Urinary bladder (tissue), 4 donors: ENCODE data around the gene SPEG. TPM values are rescaled to one million over a fixed set of nuclear protein-coding genes. Genes with fewer than 3 reads are reported as not detected.

Experiments
- DNase-seq: peaks from one replicate; pipeline ENCODE4 v3.0.0-alpha.2; 2015; ENCODE audit errors: extremely low spot score
- H3K27ac ChIP-seq: one replicate; pipeline ENCODE4 v1.5.1; 2013; ENCODE audit warnings: low read depth, mild to moderate bottlenecking, moderate library complexity
- H3K36me3 ChIP-seq: one replicate; pipeline ENCODE4 v1.6.1; 2013; ENCODE audit warnings: mild to moderate bottlenecking, moderate library complexity; ENCODE audit not compliant: insufficient read depth
- H3K4me1 ChIP-seq: one replicate; pipeline ENCODE4 v1.6.1; 2013; ENCODE audit warnings: mild to moderate bottlenecking, moderate library complexity; ENCODE audit not compliant: insufficient read depth
- H3K4me3 ChIP-seq: one replicate; pipeline ENCODE4 v1.5.1; 2013; ENCODE audit warnings: low read depth, low read length
- WGBS: extraction: QIAGEN DNeasy Blood & Tissue Kit; methylation state at CpG from one replicate; pipeline ENCODE4 v1.1.7; 2013; 5-methylcytosine and 5-hydroxymethylcytosine counted together
- polyA plus RNA-seq: library from polyadenylated mRNA; stranded (reverse); fragments of 200-250 nt; gene quantifications from one replicate; pipeline ENCODE4 v1.2.3, GENCODE V29; 2013
- total RNA-seq: library from RNA; depleted of rRNA; stranded (reverse); fragments of >200 nt; gene quantifications from one replicate; pipeline ENCODE4 v1.2.3, GENCODE V29; 2014
- donor health status: healthy with polysubstance abuse.
- donor health status: healthy.

The SPEG gene
- total and polyA plus RNA-seq, 2 donors, result 31.2 to 226 TPM

GRCh38 chr2:219494952-219495530 lies 60.4 kb downstream of the SPEG start:
- H3K27ac ChIP-seq, result no peak overlapping the region
- no peak for DNase-seq
- 20% methylated on average over 10 of the region's 10 CpGs for WGBS
- no peak overlapping the region for H3K4me3 ChIP-seq
- H3K4me1 ChIP-seq, result no peaks in the 10 kb centered on the region
- no peaks in the 10 kb centered on the region for H3K36me3 ChIP-seq

- Histone ChIP-seq H3K4me3 (no peak overlapping the region), H3K4me1 (no peaks in the 10 kb centered on the region), H3K27ac (no peak overlapping the region), H3K36me3 (no peaks in the 10 kb centered on the region)
- no peak for DNase-seq
- 25% methylated on average over 14 of the region's 14 CpGs for WGBS
These were observed 61.0 kb downstream of the SPEG start for GRCh38 chr2:219495531-219496122.

- Histone ChIP-seq H3K36me3 (no peaks in the 10 kb centered on the region), H3K4me3 (no peak overlapping the region), H3K4me1 (no peaks in the 10 kb centered on the region), H3K27ac (no peak overlapping the region)
- WGBS, result 46% methylated on average over 20 of the region's 20 CpGs
- no peak for DNase-seq
These were observed 61.7 kb downstream of the SPEG start for GRCh38 chr2:219496247-219496824.

- Histone ChIP-seq H3K27ac (no peak overlapping the region), H3K36me3 (no peaks in the 10 kb centered on the region), H3K4me1 (no peaks in the 10 kb centered on the region), H3K4me3 (peak overlapping the region; percentile 70)
- DNase-seq, result no peak
- WGBS, result 12% methylated on average over 61 of the region's 61 CpGs
These were observed 62.3 kb downstream of the SPEG start for GRCh38 chr2:219496825-219497494.

- H3K36me3 ChIP-seq, result no peaks in the 10 kb centered on the region
- 2% methylated on average over 59 of the region's 59 CpGs for WGBS
- no peaks in the 10 kb centered on the region for H3K4me1 ChIP-seq
These were observed 63.0 kb downstream of the SPEG start for GRCh38 chr2:219497495-219498279.

GRCh38 chr2:219498280-219499057 lies 63.8 kb downstream of the SPEG start, which contains the start of gene GMPPA:
GMPPA (plus strand) TSS chr2:219498891; CDS start chr2:219499976, 1,085 bp downstream.
- WGBS, result under 1% methylated on average over 49 of the region's 49 CpGs
- H3K4me1 ChIP-seq, result no peaks in the 10 kb centered on the region

More at GRCh38 chr2:219497495-219498279, 63.0 kb downstream of the SPEG start:
- DNase-seq, result no peak
- H3K27ac ChIP-seq, result peak overlapping the region; percentile 83
- H3K4me3 ChIP-seq, result peak overlapping the region; percentile 70

GRCh38 chr2:219499058-219499307 lies 64.3 kb downstream of the SPEG start:
- Histone ChIP-seq H3K4me3 (peak overlapping the region; percentile 70), H3K27ac (no peak overlapping the region), H3K4me1 (no peaks in the 10 kb centered on the region), H3K36me3 (no peaks in the 10 kb centered on the region)
- WGBS, result 1% methylated on average over 3 of the region's 3 CpGs
- no peak for DNase-seq

More at GRCh38 chr2:219498280-219499057, 63.8 kb downstream of the SPEG start, which contains the start of gene GMPPA:
- Histone ChIP-seq H3K36me3 (no peaks in the 10 kb centered on the region), H3K4me3 (peak within 1 kb of the TSS; percentile 70), H3K27ac (peak within 1 kb of the TSS; percentile 83)
- peak; percentile 98 for DNase-seq

- H3K27ac ChIP-seq, result no peak overlapping the region
- no peaks in the 10 kb centered on the region for H3K4me1 ChIP-seq
- H3K36me3 ChIP-seq, result no peaks in the 10 kb centered on the region
- no peak for DNase-seq
- WGBS, result 54% methylated on average over 1 of the region's 1 CpG
- no peak overlapping the region for H3K4me3 ChIP-seq
These were observed 64.9 kb downstream of the SPEG start for GRCh38 chr2:219499555-219499954.

GRCh38 chr2:219500135-219500534 lies 65.5 kb downstream of the SPEG start:
- Histone ChIP-seq H3K27ac (no peak overlapping the region), H3K4me3 (no peak overlapping the region), H3K4me1 (no peaks in the 10 kb centered on the region), H3K36me3 (no peaks in the 10 kb centered on the region)
- DNase-seq, result no peak
- WGBS, result 84% methylated on average over 2 of the region's 2 CpGs

GRCh38 chr2:219501849-219502248 lies 67.2 kb downstream of the SPEG start:
- DNase-seq, result no peak
- no peaks in the 10 kb centered on the region for H3K36me3 ChIP-seq
- no peaks in the 10 kb centered on the region for H3K4me1 ChIP-seq
- H3K27ac ChIP-seq, result no peak overlapping the region
- WGBS, result 90% methylated on average over 14 of the region's 14 CpGs
- no peak overlapping the region for H3K4me3 ChIP-seq

GRCh38 chr2:219502618-219503017 lies 68.0 kb downstream of the SPEG start:
- Histone ChIP-seq H3K4me3 (no peak overlapping the region), H3K36me3 (no peaks in the 10 kb centered on the region), H3K27ac (no peak overlapping the region), H3K4me1 (no peaks in the 10 kb centered on the region)
- DNase-seq, result no peak

- DNase-seq, result no peak
- H3K4me1 ChIP-seq, result no peaks in the 10 kb centered on the region
- H3K27ac ChIP-seq, result no peak overlapping the region
- H3K36me3 ChIP-seq, result no peaks in the 10 kb centered on the region
- H3K4me3 ChIP-seq, result no peak overlapping the region
- WGBS, result 89% methylated on average over 9 of the region's 9 CpGs
These were observed 70.9 kb downstream of the SPEG start for GRCh38 chr2:219505585-219505984.
